Measurements from ENCODE around the gene TRIM33.

DNA sequence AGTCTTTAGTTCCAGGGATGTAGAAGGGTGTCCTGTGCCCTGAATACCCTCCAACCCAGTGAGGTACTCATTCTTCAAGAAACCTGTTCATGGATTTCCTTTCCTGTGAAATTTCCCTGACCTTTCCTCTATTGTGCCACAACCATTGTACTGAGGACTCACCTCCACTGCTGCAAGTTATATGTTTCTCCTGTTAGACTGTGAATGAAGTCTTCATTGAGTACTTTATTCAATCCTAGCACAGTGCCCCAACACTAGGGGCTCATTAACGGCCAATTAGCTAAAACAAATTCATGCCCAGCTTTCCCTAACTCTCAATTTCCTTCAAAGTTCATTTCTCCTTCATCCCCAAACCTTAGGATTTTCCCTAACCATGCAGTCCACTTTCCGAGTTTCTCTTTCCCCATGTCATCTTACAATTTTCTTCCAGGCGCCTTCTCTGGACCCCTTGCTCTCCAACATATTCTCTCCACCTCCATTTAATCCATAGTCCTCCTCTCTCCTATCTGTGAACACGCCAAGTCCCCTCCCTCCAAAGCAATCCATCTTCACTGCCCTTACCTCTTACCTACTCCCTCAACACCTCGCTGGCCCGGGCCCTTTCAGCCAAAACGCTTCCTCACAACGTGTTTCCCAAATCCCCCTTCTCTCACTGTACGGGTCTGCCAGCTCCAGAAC is 1.3 kb downstream of the TRIM33 start:
- TF ChIP-seq, protein P1, sequence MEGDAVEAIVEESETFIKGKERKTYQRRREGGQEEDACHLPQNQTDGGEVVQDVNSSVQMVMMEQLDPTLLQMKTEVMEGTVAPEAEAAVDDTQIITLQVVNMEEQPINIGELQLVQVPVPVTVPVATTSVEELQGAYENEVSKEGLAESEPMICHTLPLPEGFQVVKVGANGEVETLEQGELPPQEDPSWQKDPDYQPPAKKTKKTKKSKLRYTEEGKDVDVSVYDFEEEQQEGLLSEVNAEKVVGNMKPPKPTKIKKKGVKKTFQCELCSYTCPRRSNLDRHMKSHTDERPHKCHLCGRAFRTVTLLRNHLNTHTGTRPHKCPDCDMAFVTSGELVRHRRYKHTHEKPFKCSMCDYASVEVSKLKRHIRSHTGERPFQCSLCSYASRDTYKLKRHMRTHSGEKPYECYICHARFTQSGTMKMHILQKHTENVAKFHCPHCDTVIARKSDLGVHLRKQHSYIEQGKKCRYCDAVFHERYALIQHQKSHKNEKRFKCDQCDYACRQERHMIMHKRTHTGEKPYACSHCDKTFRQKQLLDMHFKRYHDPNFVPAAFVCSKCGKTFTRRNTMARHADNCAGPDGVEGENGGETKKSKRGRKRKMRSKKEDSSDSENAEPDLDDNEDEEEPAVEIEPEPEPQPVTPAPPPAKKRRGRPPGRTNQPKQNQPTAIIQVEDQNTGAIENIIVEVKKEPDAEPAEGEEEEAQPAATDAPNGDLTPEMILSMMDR (IDR thresholded peaks at IDR 0.05 in 4 of 5, conservative IDR thresholded peaks at IDR 0.05 in 1 of 5), result no peak
- no peak for TF ChIP-seq POLR2A (IDR thresholded peaks at IDR 0.05)
